Ovary (tissue), 9 donors: Measurements from ENCODE around the gene TIMP2. TPM values are rescaled to one million over a fixed set of nuclear protein-coding genes. Genes with fewer than 3 reads are reported as not detected.

Experiments
- DNase-seq, 5 donors: peaks; one replicate each; pipeline ENCODE4 v3.0.0-alpha.2; 2019 to 2020
- H3K27ac ChIP-seq, 2 donors: fragments of 200-600 bp; one replicate each; pipeline versions ENCODE4 v1.5.1 to v1.8.0; 2019 to 2022
- H3K27me3 ChIP-seq: fragments of 200-600 bp; one replicate; pipeline ENCODE4 v1.8.0; 2022
- H3K36me3 ChIP-seq: fragments of 200-600 bp; sonication (generic); one replicate; pipeline ENCODE4 v1.5.1; 2019
- H3K4me1 ChIP-seq: one replicate; pipeline ENCODE4 v1.8.1; 2013; ENCODE audit warnings: mild to moderate bottlenecking, moderate library complexity; ENCODE audit not compliant: insufficient read depth
- H3K4me3 ChIP-seq: fragments of 200-600 bp; sonication (generic); one replicate; pipeline ENCODE4 v1.5.1; 2017
- H3K9me3 ChIP-seq, 2 donors: fragments of 200-600 bp in 1 of 2; sonication (generic) in 1 of 2; one replicate each; pipeline versions ENCODE4 v1.5.1 to v1.8.1; 2013 to 2019; ENCODE audit warnings: mild to moderate bottlenecking in 1 of 2, moderate library complexity in 1 of 2
- CTCF ChIP-seq, 3 donors: fragments of 450-650 bp in 2 of 3; fragments of 200-600 bp in 1 of 3; IDR thresholded peaks; one replicate each; pipeline versions ENCODE4 v1.5.1 to v1.8.0; 2016 to 2022; ENCODE audit warnings: antibody characterized with exemption in 3 of 3, mild to moderate bottlenecking in 1 of 3
- EP300 ChIP-seq: sonication (generic); formaldehyde crosslinking; IDR thresholded peaks from one replicate; pipeline ENCODE4 v1.6.1; 2017; ENCODE audit warnings: antibody characterized with exemption
- POLR2A ChIP-seq: fragments of 450-650 bp; IDR thresholded peaks from one replicate; pipeline ENCODE4 v1.6.1; 2017; ENCODE audit warnings: antibody characterized with exemption, mild to moderate bottlenecking, moderate library complexity
- WGBS, 3 donors: extraction: QIAGEN DNeasy Blood & Tissue Kit in 1 of 3; methylation state at CpG; one replicate each; pipeline versions ENCODE4 v1.1.5 to v1.1.7; 2013 to 2017; 5-methylcytosine and 5-hydroxymethylcytosine counted together
- intact Hi-C, 4 donors: fragments of 100-400 bp; cut with DNase I; formaldehyde crosslinking; loops; one replicate each; pipeline versions ENCODE4 v1.11.0 to v1.15.1; 2022 to 2023
- polyA plus RNA-seq, 2 donors: library from polyadenylated mRNA; stranded (reverse); fragments of 200-250 nt in 1 of 2; fragments of 350-450 nt in 1 of 2; fragmentation: Illumina TruSeq in 1 of 2; extraction: RNeasy Lipid Tissue Mini Kit (QIAGEN cat#74804) in 1 of 2; gene quantifications; one replicate each; pipeline ENCODE4 v1.2.3, GENCODE V29; 2013 to 2014
- total RNA-seq, 7 donors: library from RNA; depleted of rRNA in 2 of 7; stranded (reverse); fragments of >200 nt in 2 of 7; fragmentation: NEBNext Ultra II Directional in 3 of 7; extraction: Animal tissue kit (Norgen Biotek cat#: 25700) in 3 of 7; gene quantifications; one replicate each; pipeline versions ENCODE4 v1.1.0 to v1.2.4, GENCODE V29; 2016 to 2023
- donor health status: DM: no; HTN: no; CAD: no; lungs with moderate emphysema.
- donor health status: DM: no; HTN: no; CAD: no.
- donor health status: Bipolar disorder and iron deficiency.
- donor health status: DM: yes; HTN: yes; CAD: no.
- donor health status: DM: no; HTN: no; CAD: no.
- donor health status: DM: yes; HTN: yes; CAD: no.

The TIMP2 gene
- total and polyA plus RNA-seq, 9 donors: 221 to 1,422 (median 693) TPM

GRCh38 chr17:78819806-78820792 lies 105.1 kb downstream of the TIMP2 start:
- Histone ChIP-seq H3K27ac (no peak overlapping the region), H3K4me3 (no peak overlapping the region), H3K36me3 (no peaks in the 10 kb centered on the region), H3K27me3 (no peaks in the 10 kb centered on the region), H3K9me3 (no peaks in the 10 kb centered on the region), H3K4me1 (no peaks in the 10 kb centered on the region)
- 91 to 95% (median 93%) methylated on average over 18 of the region's 18 CpGs for WGBS, 3 donors
- intact Hi-C loops: no loop called here
- DNase-seq: no peak
- TF ChIP-seq POLR2A: no peak
- TF ChIP-seq EP300: no peak
- no peak for TF ChIP-seq CTCF (IDR thresholded peaks at IDR 0.05)

GRCh38 chr17:78819402-78819801 lies 105.8 kb downstream of the TIMP2 start:
- H3K4me3 ChIP-seq: no peak overlapping the region
- intact Hi-C loops: no loop called here
- H3K36me3 ChIP-seq: no peaks in the 10 kb centered on the region
- H3K9me3 ChIP-seq: no peaks in the 10 kb centered on the region
- no peak for TF ChIP-seq EP300
- no peak for TF ChIP-seq POLR2A
- no peak for TF ChIP-seq CTCF (IDR thresholded peaks at IDR 0.05)
- no peaks in the 10 kb centered on the region for H3K4me1 ChIP-seq
- H3K27ac ChIP-seq: no peak overlapping the region
- no peaks in the 10 kb centered on the region for H3K27me3 ChIP-seq
- DNase-seq: no peak
- 78 to 81% (median 79%) methylated on average over 8 of the region's 8 CpGs for WGBS, 3 donors

- H3K27me3 ChIP-seq: no peaks in the 10 kb centered on the region
- H3K27ac ChIP-seq: no peak overlapping the region
- no peaks in the 10 kb centered on the region for H3K4me1 ChIP-seq
- no peak overlapping the region for H3K4me3 ChIP-seq
- WGBS, 3 donors: 67 to 70% (median 69%) methylated on average over 6 of the region's 6 CpGs
- no peak for DNase-seq
- intact Hi-C loops: no loop called here
- TF ChIP-seq CTCF (IDR thresholded peaks at IDR 0.05): no peak
- no peak for TF ChIP-seq POLR2A
- no peak for TF ChIP-seq EP300
- no peaks in the 10 kb centered on the region for H3K36me3 ChIP-seq
- H3K9me3 ChIP-seq: no peaks in the 10 kb centered on the region
Observed at GRCh38 chr17:78818932-78819331, 106.3 kb downstream of the TIMP2 start.

- WGBS, 3 donors: 85 to 86% (median 85%) methylated on average over 19 of the region's 19 CpGs
Observed at GRCh38 chr17:78818152-78818846, 106.9 kb downstream of the TIMP2 start.

More at GRCh38 chr17:78818152-78818846, 106.9 kb downstream of the TIMP2 start:
- TF ChIP-seq EP300: no peak
- TF ChIP-seq POLR2A: no peak
- TF ChIP-seq CTCF (IDR thresholded peaks at IDR 0.05): no peak
- Histone ChIP-seq H3K27ac (no peak overlapping the region), H3K9me3 (no peaks in the 10 kb centered on the region), H3K4me3 (no peak overlapping the region), H3K36me3 (no peaks in the 10 kb centered on the region), H3K27me3 (no peaks in the 10 kb centered on the region), H3K4me1 (no peaks in the 10 kb centered on the region)
- DNase-seq: no peak
- intact Hi-C loops: no loop called here
